Fibroblast of the aortic adventitia (primary cell): ENCODE data around the gene CTSO. TPM values are rescaled to one million over a fixed set of nuclear protein-coding genes. Genes with fewer than 3 reads are reported as not detected.

Experiments
- DNase-seq: peaks from one replicate; pipeline ENCODE4 v3.0.0-alpha.2; 2010; ENCODE audit warnings: low read depth
- H3K4me3 ChIP-seq: 2 replicates; pipeline ENCODE4 v1.5.1; 2011; ENCODE audit warnings: low read depth, mild to moderate bottlenecking, control low read depth, low read length, moderate library complexity
- total RNA-seq: library from RNA; depleted of rRNA; stranded (reverse); fragments of >200 nt; gene quantifications from 2 replicates; pipeline ENCODE4 v1.2.3, GENCODE V29; 2012; ENCODE audit warnings: low replicate concordance
- TF ChIP-seq, protein P1 (sequence below): IDR thresholded peaks from 2 replicates; pipeline ENCODE4 v1.5.1; 2011; ENCODE audit warnings: mild to moderate bottlenecking, low read length, control low read depth, inconsistent platforms; ENCODE audit not compliant: insufficient read depth

Gene CTSO
- total RNA-seq, 1 donor: 17.4 TPM

DNA sequence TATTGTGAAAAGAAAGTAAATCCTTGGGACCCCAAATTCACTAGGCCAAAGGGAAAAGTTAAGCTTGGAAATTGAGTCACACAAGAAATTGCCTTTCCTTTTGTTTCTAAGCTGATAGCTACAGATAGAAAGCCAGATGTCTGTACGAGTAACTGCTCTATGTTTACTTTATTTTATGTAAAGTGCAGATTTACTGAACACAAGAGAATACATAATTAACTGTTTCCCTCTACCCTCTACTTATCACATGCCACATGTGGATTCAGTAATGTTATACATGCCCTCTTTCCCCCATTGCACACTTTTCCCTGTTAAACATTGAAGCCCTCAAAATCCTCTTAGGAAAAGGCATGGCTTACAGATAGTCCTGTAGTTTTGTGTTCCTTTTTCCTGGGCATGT, 66.6 kb downstream of the CTSO start:
- DNase-seq: no peak
- no peak overlapping the region for H3K4me3 ChIP-seq
- TF ChIP-seq, protein P1, sequence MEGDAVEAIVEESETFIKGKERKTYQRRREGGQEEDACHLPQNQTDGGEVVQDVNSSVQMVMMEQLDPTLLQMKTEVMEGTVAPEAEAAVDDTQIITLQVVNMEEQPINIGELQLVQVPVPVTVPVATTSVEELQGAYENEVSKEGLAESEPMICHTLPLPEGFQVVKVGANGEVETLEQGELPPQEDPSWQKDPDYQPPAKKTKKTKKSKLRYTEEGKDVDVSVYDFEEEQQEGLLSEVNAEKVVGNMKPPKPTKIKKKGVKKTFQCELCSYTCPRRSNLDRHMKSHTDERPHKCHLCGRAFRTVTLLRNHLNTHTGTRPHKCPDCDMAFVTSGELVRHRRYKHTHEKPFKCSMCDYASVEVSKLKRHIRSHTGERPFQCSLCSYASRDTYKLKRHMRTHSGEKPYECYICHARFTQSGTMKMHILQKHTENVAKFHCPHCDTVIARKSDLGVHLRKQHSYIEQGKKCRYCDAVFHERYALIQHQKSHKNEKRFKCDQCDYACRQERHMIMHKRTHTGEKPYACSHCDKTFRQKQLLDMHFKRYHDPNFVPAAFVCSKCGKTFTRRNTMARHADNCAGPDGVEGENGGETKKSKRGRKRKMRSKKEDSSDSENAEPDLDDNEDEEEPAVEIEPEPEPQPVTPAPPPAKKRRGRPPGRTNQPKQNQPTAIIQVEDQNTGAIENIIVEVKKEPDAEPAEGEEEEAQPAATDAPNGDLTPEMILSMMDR: no peak

DNA sequence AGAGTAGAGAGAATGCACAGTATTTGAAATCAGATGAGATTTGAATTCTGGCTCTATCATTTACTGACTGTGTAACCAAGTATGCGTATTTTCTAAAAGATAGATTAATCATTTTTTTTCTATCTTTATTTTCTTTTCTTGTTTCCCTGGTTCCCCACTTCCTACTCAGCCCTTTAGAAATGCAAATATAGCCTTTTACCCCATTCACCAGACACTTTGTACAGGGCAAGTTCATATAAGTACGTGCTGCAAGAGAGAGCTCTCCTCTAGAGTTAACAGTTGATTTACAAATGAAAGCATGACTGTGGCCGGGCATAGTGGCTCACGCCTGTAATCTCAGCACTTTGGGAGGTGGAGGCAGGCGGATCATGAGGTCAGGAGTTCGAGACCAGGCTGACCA, 68.0 kb downstream of the CTSO start:
- DNase-seq: no peak
- no peak overlapping the region for H3K4me3 ChIP-seq
- TF ChIP-seq, protein P1: no peak

DNA sequence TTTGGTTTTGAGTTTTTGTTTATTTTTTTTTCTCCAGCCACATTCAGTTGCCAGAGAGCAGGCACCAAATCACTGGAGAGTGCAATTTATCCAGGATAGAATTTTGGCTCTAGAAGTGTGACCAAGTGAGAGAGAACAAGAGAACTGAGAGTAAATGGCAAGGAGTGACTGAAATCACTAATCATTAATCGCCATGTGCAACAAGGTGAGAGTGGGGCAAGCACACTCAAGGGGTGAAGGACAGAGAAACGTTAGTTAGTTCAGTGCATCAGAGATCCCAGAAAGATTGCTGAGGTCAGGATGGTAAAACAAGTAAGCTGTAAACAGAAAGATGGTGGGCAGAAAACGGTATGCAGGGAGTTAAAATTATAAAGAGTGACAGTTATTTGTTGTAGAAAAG, 69.8 kb downstream of the CTSO start:
- no peak overlapping the region for H3K4me3 ChIP-seq
- TF ChIP-seq, protein P1: no peak
- DNase-seq: no peak

- TF ChIP-seq, protein P1: no peak
- no peak for DNase-seq
- no peak overlapping the region for H3K4me3 ChIP-seq
Measured at GRCh38 chr4:155881555-155881954, 72.1 kb downstream of the CTSO start.

DNA sequence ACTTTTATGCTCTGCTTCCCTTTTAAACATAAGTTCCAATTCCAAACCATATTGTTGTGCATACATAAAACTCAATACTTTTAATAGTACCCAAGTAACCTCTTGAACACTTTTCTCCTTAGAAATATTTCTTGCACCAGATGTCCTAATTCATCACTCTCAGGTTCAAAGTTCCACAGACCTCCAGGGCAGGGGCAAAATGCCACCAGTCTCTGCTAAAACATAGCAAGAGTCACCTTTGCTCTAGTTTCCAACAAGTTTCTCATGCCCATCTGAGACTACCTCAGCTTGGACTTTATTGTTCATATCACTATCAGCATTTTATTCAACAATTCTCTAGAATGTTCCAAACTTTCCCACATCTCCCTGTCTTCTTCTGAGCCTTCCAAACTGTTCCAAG, 73.9 kb downstream of the CTSO start:
- no peak for DNase-seq
- TF ChIP-seq, protein P1: no peak
- H3K4me3 ChIP-seq: no peak overlapping the region

- H3K4me3 ChIP-seq: no peak overlapping the region
- TF ChIP-seq, protein P1: no peak
- DNase-seq: no peak
Measured at GRCh38 chr4:155878611-155879010, 75.1 kb downstream of the CTSO start.

- TF ChIP-seq, protein P1: no peak
- DNase-seq: no peak
- no peak overlapping the region for H3K4me3 ChIP-seq
Measured at GRCh38 chr4:155877971-155878370, 75.7 kb downstream of the CTSO start.
